Dendritic cell treated with granulocyte-macrophage colony-stimulating factor and Interleukin-4, amounts not matched to agents 40 ng/mL and 50 ng/mL, for 4 days (primary cell): ENCODE measurements around the gene DNAH8.

ENCODE experiments used
- H3K27ac Mint-ChIP-seq: one replicate; pipeline ENCODE4 v1.8.0; 2022; ENCODE audit warnings: mild to moderate bottlenecking, mixed read lengths
- H3K27me3 Mint-ChIP-seq: one replicate; pipeline ENCODE4 v1.8.0; 2022; ENCODE audit warnings: mild to moderate bottlenecking, mixed read lengths
- H3K36me3 Mint-ChIP-seq: one replicate; pipeline ENCODE4 v1.8.0; 2022; ENCODE audit warnings: low read depth, mixed read lengths
- H3K4me1 Mint-ChIP-seq: one replicate; pipeline ENCODE4 v1.8.0; 2022; ENCODE audit warnings: low read depth, mixed read lengths
- H3K4me3 Mint-ChIP-seq: one replicate; pipeline ENCODE4 v1.8.0; 2022; ENCODE audit warnings: mild to moderate bottlenecking, moderate library complexity, mixed read lengths
- H3K9me3 Mint-ChIP-seq: one replicate; pipeline ENCODE4 v1.8.0; 2022; ENCODE audit warnings: mixed read lengths
- intact Hi-C: fragments of 100-400 bp; cut with micrococcal nuclease; formaldehyde crosslinking; loops from one replicate; pipeline ENCODE4 v1.15.0; 2022

Gene DNAH8

DNA sequence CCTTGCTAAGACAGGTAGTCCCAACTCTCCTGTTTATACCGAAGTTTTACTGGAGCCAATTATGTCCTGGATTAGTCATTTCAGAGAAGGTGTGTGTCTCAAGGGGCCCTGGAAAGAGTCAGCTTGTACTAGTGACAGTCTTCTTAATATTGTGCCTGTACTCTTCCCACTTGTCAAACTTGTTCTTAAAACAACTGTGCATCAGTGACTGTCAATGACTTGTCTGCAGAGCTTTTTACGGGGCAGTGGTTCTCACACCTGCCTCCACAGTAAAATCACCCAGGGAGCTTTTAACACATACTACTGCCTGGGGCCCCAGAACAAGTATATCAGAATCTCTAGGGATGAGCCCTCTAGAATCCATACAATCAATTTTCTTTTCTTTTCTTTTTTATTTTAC is 305.0 kb downstream of the DNAH8 start:
- no peak overlapping the region for H3K27ac Mint-ChIP-seq

DNA sequence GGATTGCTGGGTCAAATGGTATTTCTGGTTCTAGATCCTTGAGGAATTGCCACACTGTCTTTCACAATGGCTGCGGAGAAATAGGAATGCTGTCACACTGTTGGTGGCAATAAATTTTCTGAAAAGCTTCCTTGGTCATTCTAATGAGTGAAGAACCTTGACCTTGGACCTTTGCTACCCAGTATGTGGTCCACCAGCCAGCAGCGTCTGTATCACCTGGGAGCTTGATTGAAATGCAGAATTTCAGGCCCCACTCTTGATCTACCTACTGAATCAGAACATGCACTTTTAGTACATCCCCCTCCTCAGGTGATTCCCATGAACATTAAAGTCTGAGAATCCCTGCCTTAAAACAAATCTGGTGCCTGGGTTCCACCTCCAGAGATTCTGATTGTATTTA is 305.9 kb downstream of the DNAH8 start:
- no peaks in the 10 kb centered on the region for H3K36me3 Mint-ChIP-seq
- peaks cover 2% of the 10 kb centered on the region for H3K27me3 Mint-ChIP-seq
- peaks cover under 1% of the 10 kb centered on the region for H3K9me3 Mint-ChIP-seq
- no peak overlapping the region for H3K27ac Mint-ChIP-seq
- no peaks in the 10 kb centered on the region for H3K4me1 Mint-ChIP-seq
- H3K4me3 Mint-ChIP-seq, result no peak overlapping the region
- intact Hi-C loops, result no loop called here

More for the DNA sequence above, 305.0 kb downstream of the DNAH8 start:
- Mint-ChIP-seq H3K36me3 (no peaks in the 10 kb centered on the region), H3K9me3 (peaks cover 9% of the 10 kb centered on the region), H3K27me3 (peaks cover under 1% of the 10 kb centered on the region), H3K4me1 (no peaks in the 10 kb centered on the region), H3K4me3 (no peak overlapping the region)
- intact Hi-C loops, result no loop called here

DNA sequence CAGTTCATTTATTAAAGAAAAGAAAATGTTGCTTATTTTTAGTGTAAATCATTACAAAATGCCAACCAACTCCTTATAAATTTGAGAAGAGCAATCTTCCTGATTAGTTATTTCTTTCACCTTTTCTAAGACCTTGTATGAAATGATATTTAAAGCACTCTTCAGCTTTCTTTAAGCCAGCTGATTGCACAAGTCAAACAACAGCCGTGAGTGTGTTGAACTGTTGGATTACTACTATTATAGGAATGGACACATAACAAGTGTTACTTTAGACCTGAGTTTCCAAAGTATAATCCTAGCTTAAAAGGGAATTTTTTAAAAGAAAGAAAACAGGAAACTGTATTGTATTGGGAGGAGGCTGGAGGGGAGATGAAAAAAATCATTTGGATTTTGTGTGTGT is 306.7 kb downstream of the DNAH8 start:
- no peaks in the 10 kb centered on the region for H3K4me1 Mint-ChIP-seq
- no peaks in the 10 kb centered on the region for H3K36me3 Mint-ChIP-seq
- no peak overlapping the region for H3K4me3 Mint-ChIP-seq
- no peaks in the 10 kb centered on the region for H3K9me3 Mint-ChIP-seq
- peaks cover 8% of the 10 kb centered on the region for H3K27me3 Mint-ChIP-seq
- no peak overlapping the region for H3K27ac Mint-ChIP-seq
- intact Hi-C loops, result no loop called here

DNA sequence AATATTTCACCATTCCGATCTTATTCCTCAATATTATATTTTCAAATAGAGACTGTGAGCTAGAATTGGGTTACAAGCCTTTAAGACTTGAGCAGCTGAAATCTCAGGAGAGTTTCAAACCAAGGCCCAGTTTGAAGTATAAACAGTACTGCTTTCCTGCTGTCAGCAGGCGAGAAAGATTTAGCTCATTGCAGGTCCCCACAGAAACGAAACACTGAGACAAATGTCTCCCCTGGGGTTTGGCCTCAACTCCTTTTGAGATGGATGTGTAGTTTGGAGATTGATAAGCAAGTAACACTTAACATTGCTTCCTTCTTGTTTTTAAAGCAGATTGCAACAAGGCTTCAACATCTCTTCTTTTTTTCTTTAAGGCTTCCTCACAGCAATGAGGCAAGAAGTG is 311.1 kb downstream of the DNAH8 start:
- no peak overlapping the region for H3K27ac Mint-ChIP-seq
- no peaks in the 10 kb centered on the region for H3K36me3 Mint-ChIP-seq
- intact Hi-C loops, result no loop called here
- H3K4me3 Mint-ChIP-seq, result no peak overlapping the region
- no peaks in the 10 kb centered on the region for H3K4me1 Mint-ChIP-seq
- H3K27me3 Mint-ChIP-seq, result peaks cover 23% of the 10 kb centered on the region
- H3K9me3 Mint-ChIP-seq, result no peaks in the 10 kb centered on the region

DNA sequence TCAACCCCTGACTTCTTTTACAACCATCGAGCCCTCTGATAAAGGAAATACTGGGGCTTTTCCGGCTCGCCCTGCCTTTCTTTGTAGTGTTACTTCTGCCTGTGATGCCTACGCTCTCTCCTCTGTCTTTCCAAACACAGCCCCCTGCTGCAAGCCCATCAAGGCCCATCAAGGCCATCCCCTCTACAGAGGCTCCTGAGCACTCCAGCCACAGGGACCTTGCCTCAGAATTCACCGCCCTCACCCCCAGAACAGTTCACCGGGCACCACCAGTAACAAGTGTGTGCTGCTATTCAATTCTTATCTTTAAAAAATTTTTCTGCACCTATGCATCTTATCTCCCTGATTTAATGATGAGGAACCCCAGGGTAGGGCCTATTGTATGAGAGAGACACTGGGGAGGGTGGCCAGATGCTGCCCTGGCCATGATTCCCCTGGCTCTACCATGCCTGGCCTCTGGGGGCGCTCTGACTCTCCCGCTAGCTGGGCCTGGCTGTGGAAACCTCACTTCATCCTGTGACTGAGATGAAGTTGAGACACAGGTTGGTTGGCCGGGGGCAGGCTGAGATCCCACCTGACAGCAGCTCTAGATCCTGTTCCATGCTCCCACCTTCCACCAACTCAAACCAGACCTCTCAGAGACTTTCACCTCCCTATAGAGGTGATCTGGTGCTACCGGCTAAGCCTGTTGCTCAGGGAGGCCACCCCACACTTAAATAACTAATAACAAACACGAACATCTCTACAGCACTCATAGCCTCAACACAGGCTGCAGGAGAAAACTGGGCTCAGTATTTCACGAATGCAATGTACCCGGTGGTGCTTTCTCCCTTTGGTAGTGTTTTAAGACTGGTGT is 314.3 kb downstream of the DNAH8 start:
- Mint-ChIP-seq H3K36me3 (no peaks in the 10 kb centered on the region), H3K9me3 (no peaks in the 10 kb centered on the region), H3K27ac (no peak overlapping the region), H3K4me1 (no peaks in the 10 kb centered on the region), H3K4me3 (no peak overlapping the region), H3K27me3 (peaks cover 36% of the 10 kb centered on the region)
- intact Hi-C loops, result no loop called here

DNA sequence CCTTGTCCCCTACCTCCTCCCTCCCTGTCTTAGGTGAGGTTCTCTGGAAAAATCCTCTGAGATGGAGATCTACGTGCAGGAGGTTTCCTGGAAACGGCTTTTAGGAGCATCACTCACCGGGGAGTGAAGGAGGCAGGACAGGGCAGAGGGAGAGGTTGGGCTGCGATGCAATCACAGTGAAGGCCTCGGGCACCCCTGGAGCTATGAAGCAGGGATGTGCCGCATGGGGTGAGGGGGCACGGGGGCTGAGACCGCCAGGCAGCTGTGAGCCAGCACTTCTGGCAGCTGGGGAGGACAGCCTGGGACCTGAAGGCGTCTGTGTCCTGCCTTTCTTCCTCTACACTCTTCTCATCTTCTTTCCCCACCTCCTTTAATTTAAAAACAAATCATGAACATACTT is 320.6 kb downstream of the DNAH8 start:
- intact Hi-C loops, result no loop called here
- no peaks in the 10 kb centered on the region for H3K9me3 Mint-ChIP-seq
- H3K27me3 Mint-ChIP-seq, result peaks cover 48% of the 10 kb centered on the region

DNA sequence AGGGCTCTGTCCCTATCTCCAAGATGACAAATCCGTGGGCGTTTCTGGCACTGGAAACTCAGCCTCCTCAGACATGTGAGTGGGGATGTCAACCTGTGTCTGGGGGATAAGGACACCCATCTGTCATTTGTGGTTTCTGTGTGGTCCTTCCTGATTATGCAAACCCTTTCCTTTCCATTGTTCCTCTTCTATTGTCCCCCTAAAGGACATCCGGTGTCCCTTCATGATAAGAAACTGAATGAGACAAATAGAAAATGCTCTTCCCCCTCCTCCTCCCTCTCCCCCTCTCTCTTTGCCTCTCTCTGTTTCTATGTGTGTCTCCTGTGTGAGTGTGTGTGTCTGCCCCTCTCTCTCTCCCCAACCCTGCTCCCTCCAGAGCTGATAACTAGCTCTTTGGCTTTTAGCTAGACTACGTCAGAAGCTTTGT is 322.0 kb downstream of the DNAH8 start:
- Mint-ChIP-seq H3K9me3 (no peaks in the 10 kb centered on the region), H3K27me3 (peaks cover 47% of the 10 kb centered on the region), H3K27ac (no peak overlapping the region), H3K36me3 (no peaks in the 10 kb centered on the region), H3K4me3 (no peak overlapping the region), H3K4me1 (peaks cover 8% of the 10 kb centered on the region)
- intact Hi-C loops, result no loop called here

More for the DNA sequence above, 320.6 kb downstream of the DNAH8 start:
- Mint-ChIP-seq H3K4me1 (peaks cover 8% of the 10 kb centered on the region), H3K27ac (no peak overlapping the region), H3K4me3 (no peak overlapping the region), H3K36me3 (no peaks in the 10 kb centered on the region)

DNA sequence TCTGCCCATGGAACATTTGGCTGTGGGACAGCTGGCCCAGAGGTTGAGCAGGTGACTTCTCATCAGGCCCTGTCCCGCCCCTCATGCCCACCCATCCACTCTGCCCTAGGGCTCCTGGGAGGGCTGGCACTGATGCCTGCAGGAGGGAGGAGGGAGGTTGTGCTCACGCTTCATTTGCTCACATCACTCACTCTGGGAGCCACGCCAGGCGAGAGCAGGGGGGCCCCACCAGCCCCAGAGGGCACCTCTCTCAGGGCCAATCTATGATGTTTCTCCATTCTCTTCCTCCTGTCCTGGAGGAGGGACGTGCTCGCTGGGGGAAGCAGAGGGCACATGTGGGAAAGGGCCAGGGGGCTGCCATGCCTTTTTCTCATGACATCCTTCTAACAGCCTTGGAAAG is 322.6 kb downstream of the DNAH8 start:
- H3K27me3 Mint-ChIP-seq, result peaks cover 46% of the 10 kb centered on the region
- intact Hi-C loops, result no loop called here
- H3K27ac Mint-ChIP-seq, result no peak overlapping the region
- H3K4me3 Mint-ChIP-seq, result no peak overlapping the region
- no peaks in the 10 kb centered on the region for H3K36me3 Mint-ChIP-seq
- H3K9me3 Mint-ChIP-seq, result no peaks in the 10 kb centered on the region
- H3K4me1 Mint-ChIP-seq, result peaks cover 8% of the 10 kb centered on the region

DNA sequence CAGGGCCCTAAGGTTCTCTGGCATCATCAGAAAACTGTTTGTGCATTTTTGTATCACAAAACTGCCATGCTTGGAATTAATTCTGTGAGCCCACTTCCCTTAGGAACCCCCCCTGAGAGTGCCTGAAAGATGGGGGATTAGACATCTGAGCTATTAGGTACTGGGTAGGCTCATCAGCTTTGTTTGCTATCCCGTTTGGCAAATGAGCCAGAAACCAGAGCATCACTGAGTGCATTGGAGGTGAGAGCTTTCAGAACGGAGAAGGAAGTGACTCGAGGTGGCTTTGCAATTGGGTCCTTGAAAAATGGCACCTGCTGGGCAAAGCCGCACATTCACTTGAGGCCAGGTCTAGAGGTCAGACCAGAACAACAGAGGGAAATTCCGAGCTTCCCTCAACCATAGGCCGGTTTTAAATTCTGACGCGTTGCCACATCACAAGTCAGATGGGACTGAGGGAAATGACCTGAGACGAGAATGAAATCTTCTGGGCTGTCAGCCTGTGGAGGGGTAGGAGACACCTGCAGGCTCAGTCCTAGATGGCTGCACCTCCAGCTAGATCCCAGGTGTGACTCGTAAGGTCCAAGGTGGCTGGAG is 325.1 kb downstream of the DNAH8 start:
- Mint-ChIP-seq H3K27me3 (peaks cover 53% of the 10 kb centered on the region), H3K27ac (no peak overlapping the region), H3K9me3 (no peaks in the 10 kb centered on the region), H3K4me3 (no peak overlapping the region), H3K4me1 (peaks cover 8% of the 10 kb centered on the region), H3K36me3 (no peaks in the 10 kb centered on the region)
- intact Hi-C loops, result no loop called here

DNA sequence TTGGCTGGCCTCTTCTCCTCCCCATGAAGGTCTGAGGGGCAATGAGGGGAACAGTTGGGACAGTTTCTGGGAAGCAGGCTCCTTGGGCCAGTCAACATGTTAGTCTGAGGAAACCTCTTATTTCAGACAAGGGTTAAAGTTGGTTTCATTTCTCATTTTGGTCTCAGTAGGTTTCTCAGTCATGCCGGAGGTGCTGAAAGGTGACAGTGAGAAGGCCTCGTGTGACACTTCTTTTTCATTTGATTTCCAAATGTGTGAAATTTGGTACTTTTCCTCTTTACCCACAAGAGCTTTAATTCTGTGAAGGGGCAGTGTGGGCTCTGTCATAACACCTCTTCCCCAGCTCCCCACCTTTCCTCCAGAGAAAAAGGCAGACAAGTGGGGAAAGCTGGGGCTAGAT is 326.0 kb downstream of the DNAH8 start:
- Mint-ChIP-seq H3K4me3 (no peak overlapping the region), H3K9me3 (no peaks in the 10 kb centered on the region), H3K36me3 (no peaks in the 10 kb centered on the region), H3K27me3 (peaks cover 52% of the 10 kb centered on the region), H3K27ac (no peak overlapping the region), H3K4me1 (peaks cover 8% of the 10 kb centered on the region)
- intact Hi-C loops, result no loop called here

DNA sequence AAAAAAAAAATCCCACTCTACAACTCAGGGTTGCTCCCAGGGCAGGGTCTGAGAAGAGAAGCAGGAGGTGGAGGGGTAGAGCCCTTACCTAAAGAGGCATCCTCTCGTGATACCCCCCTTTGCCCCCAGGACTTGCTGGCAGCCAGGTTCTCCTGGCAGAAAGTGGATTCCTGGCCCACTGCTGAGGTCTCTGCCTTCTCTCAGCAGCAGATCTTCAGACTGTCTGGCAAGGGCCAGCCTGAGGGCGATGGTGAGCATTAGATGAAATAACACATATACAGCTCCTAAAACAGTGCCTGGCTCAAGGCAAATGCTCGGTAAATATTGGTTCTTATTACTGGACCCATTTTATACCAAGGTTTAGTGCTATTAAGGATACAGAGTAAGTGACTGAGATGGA is 328.7 kb downstream of the DNAH8 start:
- no peaks in the 10 kb centered on the region for H3K4me1 Mint-ChIP-seq
- intact Hi-C loops, result no loop called here
- H3K27me3 Mint-ChIP-seq, result peaks cover 54% of the 10 kb centered on the region
- H3K9me3 Mint-ChIP-seq, result no peaks in the 10 kb centered on the region
- H3K4me3 Mint-ChIP-seq, result no peak overlapping the region
- no peaks in the 10 kb centered on the region for H3K36me3 Mint-ChIP-seq
- H3K27ac Mint-ChIP-seq, result no peak overlapping the region

DNA sequence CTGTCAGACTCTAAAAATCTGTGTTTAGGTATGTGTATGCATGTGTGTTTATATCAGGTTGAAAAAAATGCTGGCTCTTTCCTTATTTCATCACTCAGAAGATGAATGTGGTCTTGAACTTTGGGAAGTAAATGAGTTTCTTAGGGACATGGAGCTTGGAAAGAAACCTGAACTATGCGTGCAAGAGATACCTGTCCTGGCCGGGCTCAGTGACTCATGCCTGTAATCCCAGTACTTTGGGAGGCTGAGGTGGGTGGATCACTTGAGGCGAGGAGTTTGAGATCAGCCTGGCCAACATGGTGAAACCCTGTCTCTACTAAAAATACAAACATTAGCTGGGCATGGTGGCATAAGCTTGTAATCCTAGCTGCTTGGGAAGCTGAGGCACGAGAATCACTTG is 329.1 kb downstream of the DNAH8 start:
- intact Hi-C loops, result no loop called here
- H3K27ac Mint-ChIP-seq, result no peak overlapping the region
- no peaks in the 10 kb centered on the region for H3K36me3 Mint-ChIP-seq
- H3K27me3 Mint-ChIP-seq, result peaks cover 57% of the 10 kb centered on the region
- no peak overlapping the region for H3K4me3 Mint-ChIP-seq
- peaks cover 4% of the 10 kb centered on the region for H3K4me1 Mint-ChIP-seq
- no peaks in the 10 kb centered on the region for H3K9me3 Mint-ChIP-seq

DNA sequence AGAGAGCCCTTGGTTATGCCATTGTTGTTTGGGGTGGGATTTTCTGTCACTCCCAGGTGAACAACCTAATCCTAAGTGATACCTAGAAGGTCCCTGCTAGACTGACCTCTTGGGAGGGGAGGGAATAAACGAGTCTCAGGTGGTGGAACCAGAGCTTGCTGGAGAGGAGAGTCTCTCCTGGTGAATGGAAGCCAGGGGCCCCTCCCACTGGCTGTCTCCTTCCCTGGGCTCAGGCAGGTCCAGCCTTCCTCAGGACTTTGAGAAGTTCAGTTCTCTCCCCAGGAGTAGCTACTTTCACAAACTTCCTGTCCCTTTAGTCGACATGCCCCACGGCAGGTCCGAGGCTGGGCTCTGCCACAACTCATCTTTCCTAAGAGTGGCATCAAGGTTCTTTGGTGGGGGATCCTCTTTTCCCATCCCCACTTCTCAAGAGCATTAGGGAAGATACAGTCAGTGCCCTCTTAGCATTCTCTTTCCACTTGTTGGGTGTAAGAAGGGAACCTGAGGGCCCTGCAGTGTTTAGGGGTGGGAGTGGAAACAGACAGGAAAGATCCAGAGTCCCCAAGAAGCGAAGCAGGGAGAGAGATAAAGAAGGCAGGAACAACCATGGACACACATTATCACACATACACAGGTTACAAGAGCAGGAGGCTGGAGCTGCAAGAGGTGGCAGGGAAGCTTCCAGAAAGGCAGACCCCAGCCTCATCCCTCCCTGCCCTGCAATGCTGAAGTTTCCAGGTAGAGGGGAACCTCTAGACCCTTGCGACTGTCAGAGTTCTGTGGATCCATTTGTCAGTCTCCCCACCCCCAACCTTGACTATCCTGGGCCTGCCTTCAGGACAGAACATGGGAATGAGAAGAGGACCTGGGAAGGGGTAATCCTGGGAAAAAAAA is 332.6 kb downstream of the DNAH8 start:
- intact Hi-C loops, result no loop called here
- Mint-ChIP-seq H3K36me3 (no peaks in the 10 kb centered on the region), H3K4me1 (peaks cover 19% of the 10 kb centered on the region), H3K9me3 (no peaks in the 10 kb centered on the region), H3K27ac (no peak overlapping the region), H3K27me3 (peaks cover 76% of the 10 kb centered on the region), H3K4me3 (no peak overlapping the region)
